ENCODE data around the gene ZNF668. TPM values are rescaled to one million over a fixed set of nuclear protein-coding genes. Genes with fewer than 3 reads are reported as not detected.

Gene ZNF668
- total RNA-seq, 1 donor from 2014 or later, result 5.4 TPM

GRCh38 chr16:31033709-31034492 lies 40.1 kb downstream of the ZNF668 start:
- H3K9me3 ChIP-seq, result no peaks in the 10 kb centered on the region
- TF ChIP-seq POLR2AphosphoS5 (IDR thresholded peaks at IDR 0.05; ENCODE audit: insufficient read depth in 1 of 2, low read depth in 1 of 2), result peak; percentile 77 to 85
- TF ChIP-seq, protein P1, sequence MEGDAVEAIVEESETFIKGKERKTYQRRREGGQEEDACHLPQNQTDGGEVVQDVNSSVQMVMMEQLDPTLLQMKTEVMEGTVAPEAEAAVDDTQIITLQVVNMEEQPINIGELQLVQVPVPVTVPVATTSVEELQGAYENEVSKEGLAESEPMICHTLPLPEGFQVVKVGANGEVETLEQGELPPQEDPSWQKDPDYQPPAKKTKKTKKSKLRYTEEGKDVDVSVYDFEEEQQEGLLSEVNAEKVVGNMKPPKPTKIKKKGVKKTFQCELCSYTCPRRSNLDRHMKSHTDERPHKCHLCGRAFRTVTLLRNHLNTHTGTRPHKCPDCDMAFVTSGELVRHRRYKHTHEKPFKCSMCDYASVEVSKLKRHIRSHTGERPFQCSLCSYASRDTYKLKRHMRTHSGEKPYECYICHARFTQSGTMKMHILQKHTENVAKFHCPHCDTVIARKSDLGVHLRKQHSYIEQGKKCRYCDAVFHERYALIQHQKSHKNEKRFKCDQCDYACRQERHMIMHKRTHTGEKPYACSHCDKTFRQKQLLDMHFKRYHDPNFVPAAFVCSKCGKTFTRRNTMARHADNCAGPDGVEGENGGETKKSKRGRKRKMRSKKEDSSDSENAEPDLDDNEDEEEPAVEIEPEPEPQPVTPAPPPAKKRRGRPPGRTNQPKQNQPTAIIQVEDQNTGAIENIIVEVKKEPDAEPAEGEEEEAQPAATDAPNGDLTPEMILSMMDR (IDR thresholded peaks at IDR 0.05), result no peak
- TF ChIP-seq POLR2A (IDR thresholded peaks at IDR 0.05), result peak in 1 of 2 donors; percentile 19
- peak in 1 of 2 donors; percentile 95 for DNase-seq (ENCODE audit: extremely low spot score in 2 of 2)
- peak overlapping the region; percentile 65 to 94 for H3K4me3 ChIP-seq
- no peaks in the 10 kb centered on the region for H3K27me3 ChIP-seq
- peaks cover 0 to 26% of the 10 kb centered on the region in 2 donors for H3K36me3 ChIP-seq
- peak overlapping the region; percentile 99 for H3K27ac ChIP-seq
- intact Hi-C loops (cut with DNase I), result loop anchor here (2.0 to 5.0 kb wide), 3 partner anchors 37 to 108 kb away; no protein-coding TSS in a partner anchor
- peaks cover 21% of the 10 kb centered on the region for H3K4me1 ChIP-seq

GRCh38 chr16:31032736-31033708 lies 41.0 kb downstream of the ZNF668 start, which contains the start of gene STX4:
TSS of gene STX4 (plus strand) at chr16:31033558. CDS start at chr16:31033806, 248 bp downstream.
- H3K36me3 ChIP-seq, result peaks cover 0 to 17% of the 10 kb centered on the region in 2 donors
- H3K27me3 ChIP-seq, result no peaks in the 10 kb centered on the region
- H3K4me1 ChIP-seq, result peaks cover 21% of the 10 kb centered on the region
- no peaks in the 10 kb centered on the region for H3K9me3 ChIP-seq
- TF ChIP-seq POLR2A (IDR thresholded peaks at IDR 0.05) (peak in 1 of 2 donors; percentile 51), POLR2AphosphoS5 (IDR thresholded peaks at IDR 0.05; ENCODE audit: insufficient read depth in 1 of 2, low read depth in 1 of 2) (peak; percentile 96 to 97)
- TF ChIP-seq, protein P1 (IDR thresholded peaks at IDR 0.05), result peak in 1 of 3 experiments; percentile 5
- peak within 1 kb of the TSS; percentile 65 to 94 for H3K4me3 ChIP-seq
- peak; percentile 99 for DNase-seq (ENCODE audit: extremely low spot score in 2 of 2)
- H3K27ac ChIP-seq, result peak within 1 kb of the TSS; percentile 99
- intact Hi-C loops (cut with DNase I), result loop anchor here (2.0 to 5.0 kb wide), 3 partner anchors 36 to 109 kb away; no protein-coding TSS in a partner anchor

GRCh38 chr16:31031276-31031675 lies 42.8 kb downstream of the ZNF668 start:
- Histone ChIP-seq H3K4me3 (no peak overlapping the region), H3K36me3 (peaks cover 0 to 9% of the 10 kb centered on the region in 2 donors), H3K4me1 (peaks cover 21% of the 10 kb centered on the region), H3K27ac (no peak overlapping the region), H3K27me3 (no peaks in the 10 kb centered on the region), H3K9me3 (no peaks in the 10 kb centered on the region)
- TF ChIP-seq, protein P1 (IDR thresholded peaks at IDR 0.05), result no peak
- TF ChIP-seq POLR2A (IDR thresholded peaks at IDR 0.05) (no peak), POLR2AphosphoS5 (IDR thresholded peaks at IDR 0.05; ENCODE audit: insufficient read depth in 1 of 2, low read depth in 1 of 2) (no peak)
- DNase-seq (ENCODE audit: extremely low spot score in 2 of 2), result no peak
- intact Hi-C loops (cut with DNase I), result loop anchor here (5.0 kb wide), 2 partner anchors 51 to 111 kb away; no protein-coding TSS in a partner anchor

DNA sequence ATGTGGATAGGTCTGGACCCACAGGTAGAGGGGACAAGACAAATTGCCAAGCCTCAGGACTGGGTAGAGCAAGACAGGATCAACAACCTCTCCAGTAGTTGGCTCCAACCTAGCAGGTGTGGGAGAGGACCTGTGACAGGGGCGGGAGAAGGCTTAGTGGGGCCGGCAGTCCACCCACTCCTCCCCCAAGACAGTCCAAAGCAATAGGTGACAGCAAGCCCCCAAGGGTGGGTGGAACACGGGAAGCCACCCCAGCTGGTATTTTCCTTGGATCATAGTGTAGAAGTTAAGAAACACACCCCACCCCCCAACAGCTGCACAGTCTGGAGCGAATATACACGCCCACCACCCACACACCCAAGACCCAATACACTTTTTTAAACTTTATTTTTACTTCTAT lies 44.8 kb downstream of the ZNF668 start:
- no peaks in the 10 kb centered on the region for H3K27me3 ChIP-seq
- no peak for DNase-seq (ENCODE audit: extremely low spot score in 2 of 2)
- no peak overlapping the region for H3K27ac ChIP-seq
- TF ChIP-seq POLR2AphosphoS5 (IDR thresholded peaks at IDR 0.05; ENCODE audit: insufficient read depth in 1 of 2, low read depth in 1 of 2) (no peak), POLR2A (IDR thresholded peaks at IDR 0.05) (no peak)
- TF ChIP-seq, protein P1 (IDR thresholded peaks at IDR 0.05), result no peak
- H3K4me1 ChIP-seq, result peaks cover 8% of the 10 kb centered on the region
- H3K4me3 ChIP-seq, result no peak overlapping the region
- no peaks in the 10 kb centered on the region for H3K36me3 ChIP-seq
- H3K9me3 ChIP-seq, result no peaks in the 10 kb centered on the region
- intact Hi-C loops (cut with DNase I), result no loop called here
